Activated T-helper 17 cell treated with anti-CD3 and anti-CD28 coated beads, Interleukin-2, amount 50 U/mL, for 72 hours (primary cell): ENCODE measurements around the gene ALDH9A1. TPM values are rescaled to one million over a fixed set of nuclear protein-coding genes. Genes with fewer than 3 reads are reported as not detected.
A peak's percentile ranks its signal among the peaks of the same experiment; 100 is the strongest.
"Not testable (repeated sequence)": the region's sequence is repeated elsewhere in the genome, so short reads cannot be mapped to it uniquely, and the experiment has no call there.

ENCODE experiments used
- ATAC-seq: fragments of 150-1000 bp; cut with Tn5 transposase; replicated peaks from 2 replicates; pipeline ENCODE4 v1.10.0; 2021; ENCODE audit warnings: mild to moderate bottlenecking, moderate library complexity
- H3K27ac Mint-ChIP-seq: one replicate; pipeline ENCODE4 v1.8.0; 2022; ENCODE audit warnings: mixed read lengths
- H3K27me3 Mint-ChIP-seq: one replicate; pipeline ENCODE4 v1.8.0; 2022; ENCODE audit warnings: mixed read lengths
- H3K36me3 Mint-ChIP-seq: one replicate; pipeline ENCODE4 v1.8.0; 2022; ENCODE audit warnings: low read depth, mild to moderate bottlenecking, mixed read lengths
- H3K4me1 Mint-ChIP-seq: one replicate; pipeline ENCODE4 v1.8.0; 2022; ENCODE audit warnings: mixed read lengths
- H3K4me3 Mint-ChIP-seq: one replicate; pipeline ENCODE4 v1.8.0; 2022; ENCODE audit warnings: mild to moderate bottlenecking, mixed read lengths
- H3K9me3 Mint-ChIP-seq: one replicate; pipeline ENCODE4 v1.8.0; 2022; ENCODE audit warnings: mixed read lengths
- total RNA-seq, 2 donors: library from RNA; stranded (reverse); gene quantifications; one replicate each; pipeline ENCODE4 v1.2.3, GENCODE V29; 2022

ALDH9A1 gene
- total RNA-seq, 2 donors from 2014 or later: 18.8 to 35.4 TPM

DNA sequence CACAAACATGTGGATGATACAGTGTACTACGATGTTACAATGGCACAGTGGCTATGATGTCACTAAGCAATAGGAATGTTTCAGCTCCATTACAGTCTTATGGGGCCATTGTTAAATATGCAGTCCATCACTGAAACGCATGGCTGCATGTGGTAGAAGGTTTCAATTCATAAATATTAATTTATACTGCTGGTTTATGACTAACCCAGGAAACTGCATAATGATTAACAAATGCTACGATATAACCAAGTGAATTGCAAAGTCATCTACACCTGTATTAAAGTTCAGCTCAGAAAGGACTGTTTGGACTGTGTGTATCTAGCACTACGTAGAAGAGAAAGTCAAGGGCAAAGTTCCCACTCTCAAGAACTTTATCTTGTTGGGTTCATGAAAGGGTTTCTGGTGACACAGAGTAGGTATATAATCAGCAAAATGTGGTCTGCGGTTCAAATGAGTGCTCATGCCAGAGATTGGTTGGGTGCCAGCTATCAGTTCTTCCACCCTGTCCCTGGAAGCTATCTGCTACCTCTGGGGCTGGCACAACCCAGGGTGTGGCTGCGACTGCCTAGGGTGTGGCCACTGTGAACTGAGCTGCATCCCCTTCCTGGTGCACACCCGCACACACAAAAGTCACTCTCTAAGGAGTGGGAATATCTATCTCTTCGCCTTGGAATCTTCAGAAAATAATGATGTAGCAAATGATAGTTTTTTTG lies 52.6 kb downstream of the ALDH9A1 start:
- H3K27ac Mint-ChIP-seq: peak overlapping the region; percentile 55
- ATAC-seq: peak; percentile 92
- no peaks in the 10 kb centered on the region for H3K9me3 Mint-ChIP-seq
- peaks cover 19% of the 10 kb centered on the region for H3K4me1 Mint-ChIP-seq
- no peaks in the 10 kb centered on the region for H3K27me3 Mint-ChIP-seq
- peaks cover 13% of the 10 kb centered on the region for H3K36me3 Mint-ChIP-seq
- H3K4me3 Mint-ChIP-seq: peak overlapping the region; percentile 21

DNA sequence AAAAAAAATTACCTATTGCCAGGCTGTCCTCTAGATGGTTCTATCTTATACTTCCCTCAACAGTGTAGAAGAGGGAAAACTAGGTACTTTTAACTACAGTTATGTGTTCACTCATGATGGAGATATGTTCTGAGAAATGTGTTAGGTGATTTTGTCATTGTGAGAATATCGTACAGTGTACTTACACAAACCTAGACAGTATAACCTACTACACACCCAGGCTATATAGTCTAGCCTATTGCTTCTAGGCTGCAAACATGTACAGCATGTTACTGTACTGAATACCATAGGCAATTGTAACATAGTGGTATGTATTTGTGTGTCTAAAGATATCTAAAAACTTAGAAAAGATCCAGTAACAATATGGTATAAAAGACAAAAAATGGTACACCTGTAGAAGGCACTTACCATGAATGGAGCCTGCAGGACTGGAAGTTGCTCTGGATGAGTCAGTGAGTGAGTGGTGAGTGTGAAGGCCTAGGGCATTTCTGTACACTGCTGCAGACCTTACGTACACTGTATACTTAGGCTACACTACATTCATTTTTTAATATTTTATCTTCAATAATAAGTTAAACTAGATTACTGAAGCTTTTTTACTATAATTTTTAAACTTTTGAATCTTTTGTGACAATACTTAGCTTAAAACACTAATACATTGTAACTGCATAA lies 54.2 kb downstream of the ALDH9A1 start:
- Mint-ChIP-seq H3K4me1 (peaks cover 26% of the 10 kb centered on the region), H3K36me3 (no peaks in the 10 kb centered on the region), H3K4me3 (no peak overlapping the region), H3K9me3 (no peaks in the 10 kb centered on the region), H3K27ac (no peak overlapping the region), H3K27me3 (no peaks in the 10 kb centered on the region)
- ATAC-seq: no peak

DNA sequence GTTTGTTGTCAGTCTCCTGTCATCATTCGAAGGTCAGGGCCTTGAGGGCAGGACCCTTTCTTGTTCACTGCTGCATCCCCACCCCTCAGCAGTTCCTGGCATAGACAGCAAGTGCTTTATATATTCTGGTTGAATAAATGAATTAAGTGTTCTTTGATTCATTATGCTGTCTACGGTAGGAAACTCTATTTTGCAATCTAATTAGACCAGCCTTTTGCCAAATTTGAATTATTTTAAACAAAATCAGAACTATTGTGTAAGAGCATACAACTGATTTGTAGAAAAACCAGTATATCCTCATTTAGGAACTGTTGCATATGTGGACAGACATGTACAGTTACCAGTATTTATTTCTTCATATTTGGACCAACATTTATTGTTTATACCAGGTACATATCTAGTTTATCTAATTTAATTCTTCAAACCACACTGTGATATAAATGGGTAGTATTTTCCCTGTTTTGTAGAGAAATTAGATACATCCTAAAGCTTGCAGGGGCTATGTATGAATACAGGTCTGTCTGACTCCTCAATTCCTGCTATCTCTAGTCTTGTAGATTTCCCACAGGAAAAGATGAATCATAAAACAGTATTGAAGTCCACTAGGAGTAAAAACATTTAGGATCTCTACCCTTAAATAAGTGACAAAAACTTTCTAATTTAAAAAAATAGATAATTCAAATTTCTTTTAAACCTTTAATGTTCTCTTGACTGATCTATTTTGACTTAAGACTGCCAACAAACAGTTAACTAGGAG lies 57.0 kb downstream of the ALDH9A1 start:
- ATAC-seq: no peak
- H3K4me1 Mint-ChIP-seq: peaks cover 20% of the 10 kb centered on the region
- no peaks in the 10 kb centered on the region for H3K9me3 Mint-ChIP-seq
- peaks cover 8% of the 10 kb centered on the region for H3K36me3 Mint-ChIP-seq
- no peak overlapping the region for H3K4me3 Mint-ChIP-seq
- H3K27me3 Mint-ChIP-seq: no peaks in the 10 kb centered on the region
- H3K27ac Mint-ChIP-seq: no peak overlapping the region

DNA sequence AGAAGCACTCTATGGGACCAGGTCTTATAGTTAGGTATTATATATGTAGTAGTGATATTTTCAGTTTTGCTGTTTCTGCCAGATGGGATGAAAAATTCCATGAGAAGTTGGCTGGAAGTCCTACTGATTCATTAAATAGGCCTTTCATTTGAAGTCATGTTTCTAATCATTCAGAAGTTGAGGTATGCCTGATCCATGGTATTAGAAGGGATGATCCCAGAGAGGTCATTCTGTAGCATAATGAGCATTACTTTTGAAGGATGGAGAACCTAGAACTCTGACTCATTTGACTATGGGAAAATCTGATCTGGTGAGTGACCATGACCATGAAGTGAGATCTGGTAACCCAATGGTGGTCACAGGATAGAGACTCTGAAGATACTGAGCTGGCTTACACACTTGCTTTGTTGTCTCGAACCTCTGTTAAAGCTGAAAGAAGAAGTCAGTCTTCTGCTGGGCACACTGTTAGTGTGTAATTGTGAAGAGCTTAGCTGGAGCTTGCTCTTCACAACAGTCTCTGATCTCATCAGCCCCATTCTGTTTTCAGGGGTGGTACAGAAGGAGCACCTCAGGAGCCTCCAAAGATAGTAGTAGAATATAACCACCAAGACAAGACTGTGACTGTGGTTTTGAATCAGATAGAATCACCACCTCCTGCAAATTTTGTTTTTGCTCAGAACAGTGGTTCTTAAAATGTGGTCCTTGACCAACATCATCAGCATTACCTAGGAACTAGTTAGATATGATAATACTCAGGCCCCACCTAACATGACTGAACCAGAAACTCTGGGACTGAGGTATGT lies 58.3 kb downstream of the ALDH9A1 start:
- Mint-ChIP-seq H3K4me3 (no peak overlapping the region), H3K9me3 (no peaks in the 10 kb centered on the region), H3K27me3 (no peaks in the 10 kb centered on the region), H3K27ac (peak overlapping the region; percentile 67), H3K4me1 (peaks cover 7% of the 10 kb centered on the region), H3K36me3 (peaks cover 17% of the 10 kb centered on the region)
- peak; percentile 85 for ATAC-seq

DNA sequence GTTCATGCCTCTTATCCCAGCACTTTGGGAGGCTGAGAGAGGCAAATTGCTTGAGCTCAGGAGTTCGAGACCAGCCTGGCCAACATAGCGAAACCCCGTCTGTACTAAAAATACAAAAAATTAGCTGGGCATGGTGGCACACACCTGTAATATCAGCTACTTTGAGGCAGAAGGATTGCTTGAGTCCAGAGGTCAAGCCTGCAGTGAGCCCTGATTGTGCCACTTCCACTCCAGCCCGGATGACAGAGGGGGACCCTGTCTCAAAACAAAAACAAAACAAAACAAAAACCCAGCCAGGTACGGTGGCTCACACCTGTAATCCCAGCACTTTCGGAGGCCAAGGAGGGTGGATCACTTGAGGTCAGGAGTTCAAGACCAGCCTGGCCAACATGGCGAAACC lies 60.2 kb downstream of the ALDH9A1 start:
- H3K4me1 Mint-ChIP-seq: peaks cover 19% of the 10 kb centered on the region
- H3K9me3 Mint-ChIP-seq, ATAC-seq, H3K27me3 Mint-ChIP-seq, H3K27ac Mint-ChIP-seq, H3K4me3 Mint-ChIP-seq: not testable (repeated sequence)
- peaks cover 17% of the 10 kb centered on the region for H3K36me3 Mint-ChIP-seq

DNA sequence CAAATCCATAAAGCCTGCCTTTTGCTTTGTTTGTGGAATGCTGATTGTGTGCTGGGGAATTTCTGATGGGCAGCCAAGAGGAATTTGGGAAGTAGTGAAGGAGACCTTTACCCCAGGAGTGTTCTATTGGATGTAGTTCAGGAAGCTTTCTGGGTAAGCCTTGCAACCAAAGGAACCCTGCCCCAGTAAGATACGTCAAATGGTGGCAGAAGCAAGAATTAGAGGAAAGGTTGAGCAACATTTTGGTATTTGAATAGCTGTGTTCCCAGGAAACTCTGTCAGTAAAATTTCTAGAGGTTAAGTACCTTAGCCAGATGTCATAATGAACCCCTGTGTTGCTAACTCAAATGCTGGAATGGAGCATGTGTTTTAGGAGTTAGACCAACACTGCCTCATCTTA lies 60.9 kb downstream of the ALDH9A1 start:
- no peak overlapping the region for H3K27ac Mint-ChIP-seq
- no peaks in the 10 kb centered on the region for H3K9me3 Mint-ChIP-seq
- ATAC-seq: no peak
- peaks cover 22% of the 10 kb centered on the region for H3K4me1 Mint-ChIP-seq
- H3K36me3 Mint-ChIP-seq: peaks cover 17% of the 10 kb centered on the region
- H3K4me3 Mint-ChIP-seq: no peak overlapping the region
- no peaks in the 10 kb centered on the region for H3K27me3 Mint-ChIP-seq

DNA sequence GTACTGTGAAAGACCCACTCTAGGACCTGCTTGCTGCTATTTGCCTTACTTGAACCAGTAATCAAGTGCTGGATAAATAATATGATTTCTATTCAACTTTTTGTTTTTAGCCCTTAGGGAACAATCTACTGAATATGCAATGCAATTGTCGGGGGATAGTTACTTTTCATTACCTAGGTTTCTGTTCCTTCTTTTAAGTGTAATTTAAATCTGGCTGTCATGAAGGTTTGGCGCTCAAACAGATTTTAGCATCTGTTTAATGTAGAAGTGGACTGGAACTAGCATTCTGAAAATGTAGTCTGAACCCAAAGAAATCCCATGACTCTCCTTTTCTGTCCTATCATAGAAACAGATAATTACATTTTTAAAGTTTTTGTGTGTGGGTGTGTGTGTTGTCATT lies 62.5 kb downstream of the ALDH9A1 start:
- H3K36me3 Mint-ChIP-seq: peaks cover 17% of the 10 kb centered on the region
- no peak for ATAC-seq
- no peak overlapping the region for H3K27ac Mint-ChIP-seq
- H3K9me3 Mint-ChIP-seq: no peaks in the 10 kb centered on the region
- H3K4me3 Mint-ChIP-seq: no peak overlapping the region
- peaks cover 22% of the 10 kb centered on the region for H3K4me1 Mint-ChIP-seq
- H3K27me3 Mint-ChIP-seq: no peaks in the 10 kb centered on the region

DNA sequence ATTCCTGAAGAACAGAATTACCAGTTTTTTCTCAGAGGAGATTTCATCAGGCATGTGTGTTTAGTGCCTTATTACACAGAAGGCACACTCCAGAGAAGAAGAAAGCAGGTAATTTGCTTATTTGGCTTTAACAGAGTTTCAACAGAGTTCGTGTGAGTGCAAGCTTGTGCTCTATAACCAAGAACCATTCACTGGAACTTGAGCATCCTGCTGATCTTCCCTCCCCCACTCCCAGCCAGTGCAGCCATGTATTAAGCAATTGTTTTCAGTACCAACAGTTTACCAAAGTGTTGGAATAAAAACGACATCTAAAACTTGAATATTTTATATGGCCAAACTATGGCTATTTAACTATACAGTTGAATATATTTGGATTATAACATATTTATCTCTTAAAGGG lies 63.0 kb downstream of the ALDH9A1 start:
- H3K4me1 Mint-ChIP-seq: peaks cover 22% of the 10 kb centered on the region
- no peak for ATAC-seq
- no peaks in the 10 kb centered on the region for H3K27me3 Mint-ChIP-seq

DNA sequence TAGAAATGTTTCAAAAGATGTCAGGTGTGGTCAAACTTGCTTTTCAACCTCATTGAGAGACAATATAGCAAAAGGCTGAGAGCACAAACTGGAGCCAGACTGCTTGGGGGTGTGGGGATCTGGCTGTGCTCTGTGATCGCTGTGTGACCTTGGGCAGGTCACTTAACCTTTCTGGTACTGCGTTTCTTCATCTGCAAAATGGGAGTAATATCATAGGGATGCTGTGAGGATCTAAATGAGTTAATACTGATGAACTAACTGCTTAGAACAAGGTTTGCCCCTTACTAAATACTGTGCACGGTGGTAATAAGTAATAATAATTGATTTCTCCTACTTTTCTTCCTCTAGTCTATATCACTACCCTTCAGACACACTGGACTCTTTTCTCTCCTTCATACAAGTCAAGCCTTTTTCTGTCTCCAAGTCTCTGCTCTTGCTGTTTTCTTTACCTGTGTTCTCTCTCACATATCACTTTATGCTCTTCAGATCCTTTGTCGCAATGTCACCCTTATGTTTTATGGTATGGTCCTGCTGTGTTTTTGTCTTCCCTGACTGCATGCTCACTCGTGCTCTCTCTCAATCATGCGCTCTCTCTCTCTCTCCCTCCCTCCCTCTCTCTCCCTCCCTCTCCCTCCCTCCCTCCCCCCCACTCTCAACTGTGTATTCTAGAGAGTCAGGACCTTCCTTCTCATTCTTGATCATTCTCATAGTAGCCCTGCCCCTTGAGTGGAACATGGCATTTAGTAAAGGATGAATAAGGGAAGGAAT lies 64.0 kb downstream of the ALDH9A1 start:
- Mint-ChIP-seq H3K4me3 (no peak overlapping the region), H3K27ac (peak overlapping the region; percentile 55), H3K9me3 (no peaks in the 10 kb centered on the region), H3K36me3 (peaks cover 17% of the 10 kb centered on the region), H3K4me1 (peaks cover 16% of the 10 kb centered on the region), H3K27me3 (no peaks in the 10 kb centered on the region)
- ATAC-seq: no peak

More for the DNA sequence above, 63.0 kb downstream of the ALDH9A1 start:
- Mint-ChIP-seq H3K27ac (no peak overlapping the region), H3K9me3 (no peaks in the 10 kb centered on the region), H3K4me3 (no peak overlapping the region), H3K36me3 (peaks cover 17% of the 10 kb centered on the region)

DNA sequence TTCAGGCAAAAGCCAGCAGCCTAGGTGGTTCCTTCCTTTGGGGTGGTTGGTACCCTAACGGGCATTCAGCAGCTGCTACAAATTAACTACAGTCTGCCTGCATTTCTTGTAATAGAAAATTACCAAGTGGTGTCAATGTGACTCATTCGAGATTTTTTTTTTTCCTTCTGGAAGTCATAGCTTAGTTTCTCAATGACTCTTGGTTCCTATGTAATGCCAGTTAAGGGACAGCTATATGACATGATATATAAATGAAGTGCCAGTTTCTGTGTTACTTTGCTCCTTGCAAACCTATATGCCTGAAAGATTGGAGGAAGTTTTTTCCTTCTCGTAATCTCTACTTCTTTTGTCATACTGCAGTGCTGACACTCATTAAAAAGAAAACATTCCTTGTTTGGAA lies 64.7 kb downstream of the ALDH9A1 start:
- Mint-ChIP-seq H3K9me3 (no peaks in the 10 kb centered on the region), H3K4me1 (peaks cover 16% of the 10 kb centered on the region), H3K4me3 (no peak overlapping the region), H3K36me3 (peaks cover 17% of the 10 kb centered on the region), H3K27ac (peak overlapping the region; percentile 55), H3K27me3 (no peaks in the 10 kb centered on the region)
- ATAC-seq: peak; percentile 16

DNA sequence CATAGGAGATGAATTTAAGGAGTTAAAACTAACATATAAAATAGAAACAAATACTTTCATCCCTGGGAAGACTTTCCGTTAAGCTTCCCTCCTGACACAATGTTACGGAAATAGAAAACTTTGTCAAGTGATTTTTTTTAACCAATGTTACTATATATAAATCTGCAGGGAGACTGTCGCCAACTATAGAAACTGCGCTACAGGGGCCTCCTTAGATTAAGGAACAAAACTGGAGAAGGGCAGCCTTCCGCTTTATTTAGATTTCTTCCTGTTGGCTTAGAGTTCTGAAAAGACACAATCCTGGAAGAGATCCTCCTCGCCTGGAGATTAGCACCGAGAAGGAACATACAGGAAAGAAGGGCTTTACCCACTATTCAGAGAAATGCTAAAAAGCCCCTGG lies 65.9 kb downstream of the ALDH9A1 start:
- Mint-ChIP-seq H3K27ac (no peak overlapping the region), H3K4me1 (peaks cover 16% of the 10 kb centered on the region), H3K36me3 (peaks cover 17% of the 10 kb centered on the region), H3K9me3 (no peaks in the 10 kb centered on the region), H3K4me3 (no peak overlapping the region), H3K27me3 (no peaks in the 10 kb centered on the region)
- no peak for ATAC-seq

DNA sequence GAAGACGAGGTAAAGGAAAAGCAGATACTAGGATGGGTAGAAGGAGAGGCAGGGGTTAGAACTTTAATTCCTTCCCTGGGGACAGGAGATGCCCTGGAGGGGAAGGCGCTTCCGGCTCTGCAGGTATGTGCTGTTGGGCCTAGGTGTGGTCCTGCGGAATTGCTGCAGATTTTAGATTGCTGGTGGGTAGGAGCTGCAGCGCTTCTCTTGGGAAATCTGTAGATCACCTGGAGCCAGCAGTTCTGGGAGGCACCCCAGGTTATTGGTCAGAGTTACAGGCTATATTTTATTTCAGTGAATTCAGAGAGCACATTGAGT lies 66.3 kb downstream of the ALDH9A1 start:
- no peak for ATAC-seq
- Mint-ChIP-seq H3K9me3 (no peaks in the 10 kb centered on the region), H3K27ac (no peak overlapping the region), H3K27me3 (no peaks in the 10 kb centered on the region), H3K36me3 (peaks cover 16% of the 10 kb centered on the region), H3K4me3 (no peak overlapping the region), H3K4me1 (peaks cover 16% of the 10 kb centered on the region)

DNA sequence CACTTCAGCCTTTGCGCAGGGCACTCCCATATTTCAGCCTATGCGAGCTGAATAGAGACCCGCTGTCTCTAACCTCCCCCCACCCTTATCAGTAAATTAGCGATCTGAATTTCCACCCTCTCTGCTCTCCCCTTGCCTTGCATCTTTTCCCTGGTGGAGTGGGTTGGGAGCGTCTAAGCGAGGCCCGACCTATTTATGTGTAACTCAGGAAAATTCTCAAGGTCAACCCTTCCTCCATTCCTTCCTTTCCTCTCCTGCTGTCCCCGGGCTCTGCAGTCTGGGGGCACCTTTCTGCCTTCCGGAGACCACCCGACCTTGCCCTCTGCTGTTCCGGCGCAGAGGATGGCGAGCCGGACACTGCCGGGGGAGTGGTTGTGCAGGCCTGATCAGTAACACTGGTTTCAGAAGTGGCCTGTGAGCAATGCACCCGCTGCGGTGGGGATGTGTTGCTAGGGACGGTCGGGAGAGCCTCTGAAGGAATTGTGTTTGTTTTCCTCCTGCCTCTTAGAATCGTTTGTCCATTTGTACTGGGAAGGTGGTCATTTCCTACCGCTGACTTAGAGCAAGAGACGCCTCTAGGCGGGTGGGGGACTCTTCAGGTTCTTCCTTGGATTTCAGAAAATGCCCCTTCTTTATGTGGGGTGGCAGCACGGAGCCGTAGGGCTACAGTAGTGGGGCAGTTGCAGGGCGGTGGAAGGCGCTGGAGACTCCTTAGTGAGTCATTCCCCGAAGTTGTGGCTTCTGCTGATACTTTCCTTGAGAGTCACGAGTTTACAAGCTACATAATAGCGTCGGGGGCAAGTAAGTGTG lies 66.8 kb downstream of the ALDH9A1 start:
- Mint-ChIP-seq H3K4me3 (no peak overlapping the region), H3K27ac (no peak overlapping the region), H3K9me3 (no peaks in the 10 kb centered on the region), H3K27me3 (no peaks in the 10 kb centered on the region), H3K36me3 (peaks cover 11% of the 10 kb centered on the region), H3K4me1 (peaks cover 16% of the 10 kb centered on the region)
- ATAC-seq: peak; percentile 63
